ENCODE measurements around the gene COX4I1. TPM values are rescaled to one million over a fixed set of nuclear protein-coding genes. Genes with fewer than 3 reads are reported as not detected.

Gene COX4I1
- total RNA-seq, 4 donors from 2014 or later = 434 to 580 (median 493) TPM

GRCh38 chr16:85753559-85753958 is 45.9 kb upstream of the COX4I1 start:
- no peak for TF ChIP-seq CTCF (IDR thresholded peaks at IDR 0.05; ENCODE audit: low read depth)

GRCh38 chr16:85753976-85754375 is 45.5 kb upstream of the COX4I1 start:
- TF ChIP-seq CTCF (IDR thresholded peaks at IDR 0.05; ENCODE audit: low read depth) = no peak

GRCh38 chr16:85754413-85754812 is 45.1 kb upstream of the COX4I1 start:
- no peak for TF ChIP-seq CTCF (IDR thresholded peaks at IDR 0.05; ENCODE audit: low read depth)

GRCh38 chr16:85755929-85756768 is 43.3 kb upstream of the COX4I1 start:
- TF ChIP-seq CTCF (IDR thresholded peaks at IDR 0.05; ENCODE audit: low read depth) = no peak

GRCh38 chr16:85757341-85757822 is 42.1 kb upstream of the COX4I1 start:
- no peak for TF ChIP-seq CTCF (IDR thresholded peaks at IDR 0.05; ENCODE audit: low read depth)

- TF ChIP-seq CTCF (IDR thresholded peaks at IDR 0.05; ENCODE audit: low read depth) = no peak
These were observed 40.4 kb upstream of the COX4I1 start for GRCh38 chr16:85759136-85759535.

- no peak for TF ChIP-seq CTCF (IDR thresholded peaks at IDR 0.05; ENCODE audit: low read depth)
These were observed 39.7 kb upstream of the COX4I1 start for GRCh38 chr16:85759631-85760419.
